HG02759 (cell line): ENCODE data around the gene SLCO3A1.
"Not testable (repeated sequence)": the region's sequence is repeated elsewhere in the genome, so short reads cannot be mapped to it uniquely, and the experiment has no call there.

Experiments
- ATAC-seq: cut with Tn5 transposase; IDR thresholded peaks from one replicate; pipeline ENCODE4 v1.9.1; 2021; ENCODE audit warnings: mild to moderate bottlenecking, moderate library complexity; ENCODE audit not compliant: unreplicated experiment

The SLCO3A1 gene

DNA sequence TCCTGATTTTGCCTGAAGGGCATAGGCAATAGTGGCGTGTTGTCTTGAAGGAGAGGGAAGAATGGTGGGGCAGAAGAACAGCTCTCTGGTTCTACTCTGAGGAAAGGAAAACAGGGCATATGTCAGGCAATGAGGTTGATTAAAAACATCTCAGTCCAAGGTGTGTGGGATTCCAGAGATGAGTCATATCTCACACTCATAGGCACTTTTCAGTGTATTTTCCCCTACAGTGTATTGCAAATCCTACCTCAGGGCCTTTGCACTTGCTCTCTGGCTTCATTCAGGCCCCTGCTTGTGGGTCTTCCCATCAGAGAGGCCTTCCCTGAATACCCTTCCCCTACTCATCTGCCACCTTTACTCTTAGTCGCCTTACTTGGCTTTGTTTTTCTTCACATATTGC, 107.8 kb downstream of the SLCO3A1 start:
- ATAC-seq = no peak

DNA sequence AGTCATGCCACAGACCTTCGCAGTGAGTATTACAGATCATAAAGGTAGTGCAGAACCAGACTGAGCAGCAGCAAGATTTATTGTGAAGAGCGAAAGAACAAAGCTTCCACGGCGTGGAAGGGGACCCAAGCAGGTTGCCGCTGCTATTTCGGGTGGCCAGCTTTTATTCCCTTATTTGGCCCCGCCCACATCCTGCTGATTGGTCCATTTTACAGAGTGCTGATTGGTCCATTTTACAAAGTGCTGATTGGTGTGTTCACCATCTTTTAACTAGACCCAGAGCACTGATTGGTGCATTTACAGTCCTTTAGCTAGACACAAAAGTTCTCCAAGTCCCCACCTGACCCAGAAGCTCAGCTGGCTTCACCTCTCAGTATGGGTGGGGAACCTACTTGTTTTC, 110.2 kb downstream of the SLCO3A1 start:
- ATAC-seq = not testable (repeated sequence)

DNA sequence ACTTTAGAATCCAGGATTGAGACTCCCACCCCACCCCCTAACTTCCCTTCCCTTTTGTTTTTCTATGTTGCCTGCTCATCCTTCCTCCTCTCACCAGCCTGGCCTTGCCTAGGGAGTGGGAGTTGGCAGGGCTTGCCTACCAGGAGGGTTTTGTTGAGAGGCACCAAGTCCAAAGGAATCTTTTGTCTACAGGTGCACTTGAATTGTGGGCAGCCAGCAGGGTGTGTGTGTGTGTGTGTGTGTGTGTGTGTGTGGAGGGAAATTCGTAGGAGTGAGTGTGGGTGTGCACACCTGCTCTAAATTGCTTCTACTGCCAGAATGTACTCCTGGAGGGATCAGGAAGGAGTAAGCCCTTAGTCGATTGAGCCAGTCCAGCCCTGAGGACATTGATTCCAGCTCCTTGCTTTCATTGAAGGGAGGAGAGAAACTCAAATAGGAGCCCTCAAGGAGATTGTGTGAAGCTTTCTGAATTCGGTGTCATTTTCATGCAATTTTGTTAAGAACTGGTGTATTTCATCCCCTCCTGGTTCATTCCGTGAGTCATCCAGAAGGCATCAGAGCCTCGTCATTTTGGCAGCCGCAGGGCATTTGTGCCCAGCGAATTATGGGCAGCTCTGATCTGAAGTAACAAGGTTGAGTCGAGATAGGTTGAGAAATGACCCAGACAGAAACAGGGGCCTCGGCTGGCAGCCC, 112.1 kb downstream of the SLCO3A1 start:
- no peak for ATAC-seq

DNA sequence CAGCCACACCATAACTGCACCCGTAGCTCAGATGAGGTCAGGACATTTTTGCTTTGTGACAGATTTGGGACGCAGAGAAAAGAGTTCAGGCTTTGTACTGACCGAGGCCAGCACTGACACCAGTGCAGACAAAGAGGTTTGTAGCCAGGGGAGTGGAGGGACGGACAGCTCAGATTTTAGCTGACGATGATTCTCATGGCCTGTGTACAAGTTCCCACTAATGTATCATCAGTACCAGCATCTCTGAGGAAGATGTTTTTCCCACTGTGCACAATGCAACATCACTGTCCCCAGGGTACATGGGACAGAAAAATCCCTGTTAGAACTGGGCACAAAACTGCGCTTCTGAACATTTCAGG, 112.7 kb downstream of the SLCO3A1 start:
- no peak for ATAC-seq

DNA sequence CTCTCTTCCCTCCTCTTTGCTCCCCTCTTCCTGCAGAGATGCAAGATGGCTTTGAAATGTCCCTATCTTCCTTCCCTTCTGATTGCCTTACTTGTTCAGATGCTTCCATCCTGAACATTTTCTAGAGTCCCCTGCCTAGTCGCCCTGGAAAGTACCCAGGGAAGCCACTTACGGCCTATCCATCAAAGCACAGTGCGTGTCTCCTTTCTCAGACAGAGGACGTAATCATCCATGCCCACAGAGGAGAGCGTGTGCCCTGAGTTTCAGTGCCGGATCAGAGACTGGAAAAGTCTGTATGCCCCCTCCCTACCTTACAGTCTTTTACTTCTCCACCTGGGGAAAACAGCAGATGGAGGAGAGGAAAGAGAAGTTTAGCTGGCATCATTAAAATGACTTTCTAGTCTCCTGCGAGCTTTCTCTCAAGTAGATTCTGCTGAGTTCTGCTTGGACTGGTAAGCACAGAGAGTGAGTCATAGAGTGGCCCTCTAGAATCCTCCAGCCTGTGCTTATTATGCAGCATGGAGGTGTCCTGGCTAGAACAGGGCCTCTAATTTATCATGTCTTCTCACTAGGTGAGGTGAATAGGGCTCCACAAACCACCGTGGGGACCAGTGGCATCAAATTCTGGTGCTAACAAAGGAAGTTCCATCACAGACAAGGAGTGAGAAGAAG, 114.6 kb downstream of the SLCO3A1 start:
- no peak for ATAC-seq

DNA sequence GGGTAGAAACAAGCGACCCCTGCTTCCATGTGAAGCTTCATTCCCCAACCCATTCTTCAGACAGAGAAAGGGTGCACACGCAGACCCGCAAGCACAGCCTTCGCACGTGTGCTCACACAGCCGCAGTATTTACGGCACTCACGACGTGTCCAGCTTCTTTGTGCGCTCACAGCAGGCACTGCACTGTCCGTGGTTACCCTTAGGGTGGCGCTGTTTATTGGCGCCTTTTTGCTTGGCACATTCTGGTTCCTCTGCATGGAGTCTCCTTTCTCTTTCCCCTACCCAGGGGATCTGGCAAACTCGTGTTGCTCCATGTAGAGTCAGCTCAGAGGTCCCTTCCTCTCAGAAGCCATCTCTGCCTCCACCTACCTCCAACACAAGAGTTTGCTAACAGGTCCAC, 115.1 kb downstream of the SLCO3A1 start:
- no peak for ATAC-seq

DNA sequence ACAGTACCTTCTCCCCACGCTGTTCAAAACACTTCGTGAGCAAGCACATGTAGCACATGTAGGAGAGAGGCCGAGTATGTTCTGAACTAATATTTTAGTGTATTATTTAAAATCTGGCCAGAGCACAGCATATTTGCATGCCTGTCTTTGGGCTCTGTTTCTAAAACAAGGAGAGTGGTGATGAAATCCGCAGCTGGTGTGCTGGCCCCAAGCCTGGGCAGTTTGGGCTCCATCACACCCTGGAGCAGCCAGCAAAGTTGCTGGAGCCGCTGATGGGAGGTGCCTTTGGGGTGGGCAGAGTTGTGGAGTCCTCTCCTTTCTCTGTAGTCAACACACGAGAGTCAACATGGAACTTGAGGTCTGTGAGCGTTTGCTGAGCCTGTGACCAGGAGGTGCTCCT, 116.6 kb downstream of the SLCO3A1 start:
- ATAC-seq = no peak

DNA sequence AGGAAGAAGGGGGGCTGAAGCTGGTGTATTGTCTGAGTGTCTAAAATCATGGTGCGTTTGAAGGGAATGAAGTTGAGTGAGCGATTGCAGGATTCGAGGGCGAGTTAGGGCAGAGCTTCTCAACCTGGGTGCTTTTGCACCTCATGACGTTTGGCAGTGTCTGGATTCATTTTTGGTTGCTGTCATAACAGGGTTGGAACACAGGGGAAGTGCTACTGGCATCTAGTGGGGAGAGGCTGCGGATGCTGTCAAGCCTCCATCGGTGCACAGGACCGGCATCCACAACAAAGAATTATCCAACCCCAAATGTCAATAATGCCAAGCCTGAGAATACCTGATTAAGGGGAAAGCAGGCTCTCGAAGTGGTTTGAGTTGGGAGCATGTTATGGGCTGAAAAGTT, 120.0 kb downstream of the SLCO3A1 start:
- ATAC-seq = no peak

DNA sequence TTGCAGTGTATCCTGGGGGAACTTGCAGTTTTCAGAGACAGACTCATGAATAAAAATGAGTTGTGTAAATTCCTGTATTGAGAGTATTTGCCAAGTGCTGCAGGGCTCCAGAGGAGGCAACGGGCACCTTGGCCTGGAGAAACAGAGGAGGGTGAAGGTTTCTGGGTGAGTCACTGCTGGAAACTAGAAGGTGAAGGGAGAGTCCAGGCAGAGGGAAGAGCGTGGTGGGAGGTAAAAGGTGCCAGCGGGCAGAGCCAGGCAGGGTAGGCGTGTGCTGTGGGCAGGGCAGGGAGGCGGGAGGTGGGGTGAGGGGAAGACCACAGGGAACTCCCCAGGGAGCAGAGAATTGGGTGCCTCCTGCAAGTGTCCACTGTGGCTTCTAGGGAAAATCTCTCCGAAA, 120.8 kb downstream of the SLCO3A1 start:
- ATAC-seq = no peak

DNA sequence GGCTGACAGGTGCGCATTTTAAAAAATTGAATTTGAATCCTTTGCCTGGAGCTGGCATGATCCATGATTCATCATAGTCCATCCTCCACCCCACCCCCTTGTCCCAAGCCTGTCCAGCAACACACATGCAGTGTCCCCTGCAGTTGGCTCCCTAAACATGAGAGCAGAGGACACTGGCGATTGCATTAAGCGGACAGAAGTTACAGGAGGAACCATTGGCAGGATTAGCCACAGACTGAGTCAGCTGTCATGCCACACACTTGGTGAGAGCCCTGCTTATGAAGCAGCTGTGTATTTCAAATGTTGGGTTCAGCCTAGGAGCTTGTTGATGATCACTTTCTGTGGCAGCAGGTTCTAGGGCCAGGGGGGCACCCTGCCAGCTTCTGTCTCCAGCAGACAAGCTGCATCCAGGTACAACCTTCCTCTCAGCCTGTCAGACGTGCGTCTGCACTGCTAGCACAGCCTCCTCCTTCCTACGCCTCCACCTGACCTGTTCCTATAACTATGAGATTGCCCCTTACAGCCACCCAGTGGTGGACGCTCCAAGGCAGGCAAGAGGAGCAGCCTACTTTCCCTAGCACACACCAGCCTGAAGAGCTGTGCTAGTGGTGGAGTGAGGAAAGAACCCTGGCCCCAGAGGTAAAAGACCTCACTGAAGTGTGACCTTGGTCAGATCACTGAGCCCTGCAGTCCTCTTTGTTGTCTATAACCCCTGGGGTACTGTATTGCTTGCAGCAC, 121.9 kb downstream of the SLCO3A1 start:
- no peak for ATAC-seq

DNA sequence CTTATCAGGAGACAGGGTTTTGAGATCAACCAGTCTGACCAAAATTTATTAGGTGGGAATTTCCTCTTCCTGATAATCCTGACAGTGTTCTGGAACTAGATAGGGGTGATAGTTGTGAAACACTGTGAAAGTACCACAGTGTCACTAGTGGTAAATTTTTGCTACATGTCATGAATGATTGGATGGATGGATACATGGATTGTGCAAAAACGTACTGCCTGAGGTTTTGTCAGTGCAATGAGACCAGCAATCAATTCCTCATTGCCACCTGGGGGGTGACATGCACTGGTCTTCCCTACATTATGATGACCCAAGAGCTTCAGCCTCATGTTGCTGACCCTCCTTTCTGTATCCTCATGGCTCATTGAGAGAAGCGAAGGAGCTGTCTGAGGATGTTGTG, 123.5 kb downstream of the SLCO3A1 start:
- ATAC-seq = no peak

DNA sequence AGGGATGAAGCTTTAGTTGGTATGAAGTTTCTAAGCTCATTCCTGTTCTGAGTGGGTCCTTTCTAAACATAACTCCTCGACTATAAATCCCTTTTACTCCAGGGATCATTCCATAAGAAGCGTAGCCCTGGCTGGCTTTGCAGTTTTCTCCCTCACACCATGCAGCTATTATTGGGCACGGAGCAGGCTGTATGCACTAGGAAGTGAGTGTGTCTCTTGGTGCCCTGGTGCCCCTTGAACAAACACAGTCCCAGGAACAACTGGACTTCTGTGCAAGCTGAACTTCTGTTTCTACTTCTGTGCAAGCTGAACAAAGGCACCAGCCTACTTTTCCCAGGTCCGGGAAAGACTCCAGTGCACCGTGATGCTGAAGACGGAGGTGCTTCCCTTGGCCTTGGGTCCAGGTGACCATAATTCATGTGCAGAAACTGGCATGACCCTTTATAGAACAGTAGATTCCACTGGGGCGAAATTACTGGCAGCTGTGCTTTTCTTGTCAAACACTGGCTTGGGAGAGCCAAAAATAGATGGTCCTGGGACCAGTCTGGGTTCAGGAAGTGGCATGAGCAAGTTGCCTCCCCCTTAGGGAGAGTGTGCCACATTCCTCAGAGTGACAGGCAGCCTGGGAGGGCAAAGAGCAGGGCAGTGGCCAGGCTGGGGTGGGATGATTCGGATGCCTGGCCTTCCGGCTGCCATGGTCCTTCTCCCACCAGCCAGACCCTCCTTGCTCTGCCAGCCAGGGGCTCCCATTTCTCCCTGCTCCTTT, 127.2 kb downstream of the SLCO3A1 start:
- ATAC-seq = no peak

DNA sequence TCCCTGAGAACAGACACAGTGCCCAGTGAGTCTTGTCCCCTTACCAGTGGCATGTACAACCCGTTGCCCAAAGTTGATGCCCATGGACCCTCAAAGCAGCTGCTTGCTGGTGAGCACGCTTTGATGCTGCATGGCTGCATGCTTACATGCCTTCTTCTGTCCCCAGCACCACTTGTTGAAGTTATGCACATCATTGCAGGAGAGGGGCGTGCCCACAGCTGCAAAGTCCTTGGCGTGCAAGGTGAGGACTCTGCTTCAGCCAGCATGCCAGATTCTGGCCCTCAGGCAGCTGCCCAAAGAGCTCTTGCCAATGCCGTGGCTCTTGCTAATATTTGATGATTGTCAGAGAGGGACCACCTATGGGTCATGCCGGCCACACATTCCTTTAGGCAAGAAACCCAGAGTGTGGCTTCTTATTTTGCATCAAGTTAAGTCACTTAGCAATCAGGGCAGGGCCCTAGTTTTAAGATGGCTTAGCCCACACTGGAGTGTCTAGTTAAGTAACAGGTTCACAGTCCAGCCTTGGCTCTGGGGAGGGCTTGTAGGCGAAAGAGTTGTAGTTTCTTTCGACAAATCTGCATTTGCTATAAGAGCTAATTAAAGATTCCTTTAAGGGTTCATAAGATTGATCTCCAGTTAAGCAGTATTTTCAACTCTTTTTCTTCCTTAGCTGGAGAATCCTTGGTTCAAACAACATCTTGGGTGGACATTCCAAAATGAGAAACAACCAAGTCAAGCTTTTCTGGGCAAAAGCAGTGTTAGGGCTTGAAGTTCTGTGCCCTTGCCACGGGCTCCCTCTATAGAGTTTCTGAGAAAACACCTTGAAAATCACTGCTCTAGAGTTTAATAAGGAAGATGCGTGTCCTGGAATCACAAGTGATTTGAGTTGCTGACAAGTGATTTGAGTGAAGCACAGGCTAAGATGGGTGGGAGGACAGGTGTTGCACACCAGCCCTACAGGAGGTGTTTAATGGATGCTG, 128.6 kb downstream of the SLCO3A1 start:
- no peak for ATAC-seq

DNA sequence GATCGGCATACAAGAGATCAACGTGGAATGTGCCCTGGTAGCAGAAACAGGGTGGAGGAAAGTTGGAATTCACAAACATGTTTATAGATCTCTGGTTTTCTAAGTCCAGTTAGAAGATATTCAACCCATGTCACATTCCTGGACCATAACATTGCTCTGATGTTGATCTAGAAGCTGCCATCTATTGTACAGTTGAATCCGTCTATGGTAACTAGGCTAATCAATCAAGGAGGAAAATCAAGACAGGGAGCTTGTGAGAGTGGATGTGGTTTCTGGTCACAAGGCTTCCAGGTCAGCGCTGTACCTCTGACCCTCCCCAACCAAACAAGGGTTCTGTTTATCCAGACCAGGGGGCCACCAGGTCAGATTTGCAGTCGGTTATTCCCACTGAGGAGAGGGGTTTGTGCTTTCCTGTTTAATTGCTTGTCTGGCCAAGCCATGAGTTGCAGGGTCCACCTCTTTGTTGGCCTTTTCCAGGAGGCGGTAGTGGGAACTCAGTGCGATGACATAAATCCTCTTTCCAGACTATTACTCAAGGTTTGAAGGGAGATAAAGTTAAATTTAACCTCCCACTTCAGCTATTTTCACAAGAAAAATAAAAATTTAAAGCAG, 130.3 kb downstream of the SLCO3A1 start:
- no peak for ATAC-seq

DNA sequence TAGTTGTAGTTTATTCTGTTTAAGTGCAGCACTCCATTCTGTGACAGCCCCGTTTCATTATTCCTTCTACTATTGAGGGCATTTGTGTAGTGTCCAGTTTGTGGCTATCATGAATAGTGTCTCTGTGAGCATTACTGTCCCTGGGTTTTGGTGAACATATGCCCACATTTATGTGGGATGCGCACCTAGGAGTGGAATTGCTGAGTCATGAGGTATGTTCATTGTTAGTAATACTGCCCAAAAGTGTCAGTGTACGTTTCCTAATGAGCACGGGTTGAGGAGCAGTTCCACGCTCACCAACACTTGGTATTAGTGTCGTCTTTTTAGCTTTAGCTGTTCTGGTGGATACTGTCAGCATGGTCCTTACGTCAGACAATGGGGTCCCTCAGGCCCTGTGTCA, 131.8 kb downstream of the SLCO3A1 start:
- ATAC-seq = no peak

DNA sequence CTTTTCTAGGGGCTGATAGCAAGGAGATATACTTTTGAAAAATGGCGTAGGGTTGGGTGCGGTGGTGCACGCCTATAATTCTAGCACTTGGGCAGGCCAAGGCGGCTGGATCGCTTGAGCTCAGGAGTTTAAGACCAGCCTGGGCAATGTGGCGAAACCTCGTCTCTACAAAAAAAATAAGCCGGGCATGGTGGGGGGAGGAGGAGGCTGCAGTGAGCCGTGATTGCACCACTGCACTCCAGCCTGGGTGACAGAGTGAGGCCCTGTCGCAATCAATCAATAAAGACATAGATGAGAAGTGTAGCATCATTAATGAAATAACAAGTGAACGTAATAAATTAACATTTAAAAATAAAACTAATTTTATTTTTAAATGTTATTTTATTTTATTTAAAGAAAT, 134.6 kb downstream of the SLCO3A1 start:
- no peak for ATAC-seq

DNA sequence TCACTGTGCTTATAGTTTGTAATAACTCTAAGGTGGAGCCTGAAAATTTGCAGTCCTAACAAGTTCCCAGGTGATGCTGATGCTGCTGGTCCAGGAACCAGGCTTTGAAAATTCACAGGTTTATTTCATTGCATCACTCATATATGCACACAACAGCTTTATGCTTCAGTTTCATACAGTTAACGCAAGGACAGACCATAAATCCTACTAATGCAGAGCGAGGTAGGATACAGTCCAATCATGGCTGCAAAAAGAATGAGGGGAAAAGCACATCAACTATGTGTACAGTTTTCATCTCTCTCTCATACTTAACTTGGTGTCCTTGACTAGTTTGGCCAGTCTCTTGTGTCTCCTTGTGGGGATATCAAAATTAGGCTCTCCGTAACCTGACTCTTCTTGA, 135.1 kb downstream of the SLCO3A1 start:
- no peak for ATAC-seq

DNA sequence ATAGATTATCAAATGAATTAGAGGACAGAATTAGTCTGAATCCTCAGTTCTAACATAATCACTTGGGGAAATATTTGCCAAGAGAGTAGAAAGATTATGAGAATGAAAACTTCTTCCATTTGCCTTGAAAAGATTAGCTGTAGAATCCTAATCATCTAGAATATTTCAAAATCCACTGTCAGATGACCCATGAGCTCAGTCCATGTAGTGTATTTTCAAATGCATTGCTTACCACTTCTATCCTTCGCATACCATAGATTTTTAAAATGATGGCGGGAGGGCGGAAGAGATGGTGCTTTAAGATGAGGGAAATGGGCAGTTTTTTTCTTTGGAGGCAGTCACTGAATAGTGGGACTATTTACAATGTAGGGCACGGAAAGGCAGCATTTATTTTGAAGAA, 136.3 kb downstream of the SLCO3A1 start:
- no peak for ATAC-seq

DNA sequence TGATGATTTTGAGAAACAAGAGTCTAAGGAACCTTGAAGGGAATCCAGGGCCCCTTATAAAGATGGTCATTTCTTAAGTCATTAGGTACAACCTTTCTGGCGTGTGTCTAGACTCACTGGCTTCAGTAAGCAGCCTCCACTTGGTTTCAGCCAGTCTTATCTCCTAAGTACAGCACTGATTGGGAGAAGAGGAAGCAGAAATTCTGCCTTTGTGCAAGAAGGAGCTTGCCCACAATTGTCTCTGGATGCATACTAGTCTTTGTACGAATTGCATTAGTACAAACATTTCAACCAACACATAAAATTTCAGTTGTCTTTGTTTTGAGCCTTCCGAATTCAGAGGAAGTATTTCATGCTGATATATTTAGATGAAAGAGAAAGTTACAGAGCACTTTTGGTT, 139.4 kb downstream of the SLCO3A1 start:
- no peak for ATAC-seq

DNA sequence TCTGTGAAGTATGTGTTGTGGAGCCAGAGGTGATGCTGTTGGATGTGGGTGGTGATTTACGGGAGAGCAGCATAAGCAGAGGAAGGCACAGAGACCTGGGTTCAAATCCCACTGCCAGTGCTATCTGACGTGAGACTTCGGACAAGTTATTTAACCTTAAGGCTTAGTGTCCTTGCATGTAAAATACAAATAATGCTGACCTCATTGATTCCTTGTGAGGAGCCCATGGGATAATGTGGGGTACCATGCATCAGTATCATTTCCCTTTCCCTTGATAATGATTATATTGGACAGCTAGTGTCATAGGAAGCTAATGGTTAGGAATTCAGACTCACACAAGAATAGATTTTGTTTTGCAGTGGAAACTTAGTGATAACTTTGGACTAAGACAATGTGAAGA, 141.6 kb downstream of the SLCO3A1 start:
- ATAC-seq = no peak
